Neuronal stem cell (in vitro differentiated cells): ENCODE results near the gene MAPK14.
"Not testable (repeated sequence)": the region's sequence is repeated elsewhere in the genome, so short reads cannot be mapped to it uniquely, and the experiment has no call there.

Experiments used
- DNase-seq: peaks from one replicate; pipeline ENCODE4 v3.0.0-alpha.2; 2013; ENCODE audit warnings: low spot score
- H2AFZ ChIP-seq: one replicate; pipeline ENCODE4 v1.6.1; 2013; ENCODE audit warnings: mild to moderate bottlenecking, low read length, inconsistent platforms
- H2AK5ac ChIP-seq: 2 replicates; pipeline ENCODE4 v1.6.1; 2013; ENCODE audit warnings: low read depth, mild to moderate bottlenecking, inconsistent platforms, low read length, moderate library complexity, mixed read lengths
- H2BK120ac ChIP-seq: 2 replicates; pipeline ENCODE4 v1.6.1; 2013; ENCODE audit warnings: low read depth, mild to moderate bottlenecking, inconsistent platforms, low read length, moderate library complexity, mixed read lengths
- H2BK12ac ChIP-seq: one replicate; pipeline ENCODE4 v1.6.1; 2013; ENCODE audit warnings: low read length, inconsistent platforms
- H2BK15ac ChIP-seq: 2 replicates; pipeline ENCODE4 v1.6.1; 2013; ENCODE audit warnings: mild to moderate bottlenecking, low read length, inconsistent platforms, mixed read lengths
- H2BK5ac ChIP-seq: one replicate; pipeline ENCODE4 v1.6.1; 2013; ENCODE audit warnings: inconsistent platforms, mild to moderate bottlenecking, low read length, moderate library complexity
- H3K14ac ChIP-seq: one replicate; pipeline ENCODE4 v1.6.1; 2013; ENCODE audit warnings: low read length, inconsistent platforms
- H3K18ac ChIP-seq: 2 replicates; pipeline ENCODE4 v1.6.1; 2013; ENCODE audit warnings: low read length, inconsistent platforms
- H3K23ac ChIP-seq: 2 replicates; pipeline ENCODE4 v1.6.1; 2013; ENCODE audit warnings: low read depth, mild to moderate bottlenecking, mixed read lengths, low read length, inconsistent platforms; ENCODE audit not compliant: poor library complexity
- H3K27ac ChIP-seq: replicated peaks from 3 replicates; pipeline ENCODE4 v1.5.1; 2013; ENCODE audit warnings: low read length, inconsistent platforms
- H3K27me3 ChIP-seq, 3 experiments: 2 replicates each; pipeline ENCODE4 v1.6.1; 2013; ENCODE audit warnings: low read length in 3 of 3, mild to moderate bottlenecking in 2 of 3, inconsistent platforms in 1 of 3, low read depth in 1 of 3, mixed read lengths in 1 of 3, moderate library complexity in 1 of 3; ENCODE audit not compliant: control insufficient read depth in 3 of 3, insufficient read depth in 3 of 3
- H3K36me3 ChIP-seq, 2 donors: replicated peaks in 1 of 2; 2 replicates each; pipeline ENCODE4 v1.6.1; 2013; ENCODE audit warnings: low read length in 2 of 2; ENCODE audit not compliant: control insufficient read depth in 2 of 2, insufficient read depth in 2 of 2
- H3K4ac ChIP-seq: 2 replicates; pipeline ENCODE4 v1.6.1; 2013; ENCODE audit warnings: inconsistent platforms, mild to moderate bottlenecking, low read length, moderate library complexity
- H3K4me1 ChIP-seq, 2 donors: 1 replicate in 1 of 2; 2 replicates in 1 of 2; pipeline ENCODE4 v1.6.1; 2013; ENCODE audit warnings: low read length in 2 of 2, low read depth in 1 of 2; ENCODE audit not compliant: control insufficient read depth in 2 of 2, insufficient read depth in 1 of 2
- H3K4me2 ChIP-seq: one replicate; pipeline ENCODE4 v1.6.1; 2013; ENCODE audit warnings: mild to moderate bottlenecking, low read length, inconsistent platforms; ENCODE audit not compliant: insufficient read depth, poor library complexity, severe bottlenecking
- H3K4me3 ChIP-seq, 2 donors: 2 replicates each; pipeline ENCODE4 v1.5.1; 2013; ENCODE audit warnings: low read length in 2 of 2, mild to moderate bottlenecking in 2 of 2, inconsistent platforms in 1 of 2, moderate library complexity in 1 of 2
- H3K79me1 ChIP-seq: one replicate; pipeline ENCODE4 v1.6.1; 2013; ENCODE audit warnings: low read depth, mild to moderate bottlenecking, inconsistent platforms, low read length, moderate library complexity
- H3K9ac ChIP-seq: one replicate; pipeline ENCODE4 v1.6.1; 2013; ENCODE audit warnings: mild to moderate bottlenecking, low read depth, low read length, inconsistent platforms; ENCODE audit not compliant: poor library complexity
- H3K9me3 ChIP-seq, 2 donors: replicated peaks in 1 of 2; 2 replicates each; pipeline versions ENCODE3 to v1.6.1; 2013; ENCODE audit warnings: low read length in 2 of 2, mild to moderate bottlenecking in 2 of 2, inconsistent platforms in 1 of 2, low read depth in 1 of 2, mixed read lengths in 1 of 2, moderate library complexity in 1 of 2; ENCODE audit not compliant: control insufficient read depth in 2 of 2, insufficient read depth in 1 of 2
- H4K8ac ChIP-seq: one replicate; pipeline ENCODE4 v1.6.1; 2013; ENCODE audit warnings: low read depth, mild to moderate bottlenecking, inconsistent platforms, low read length, moderate library complexity
- H4K91ac ChIP-seq: one replicate; pipeline ENCODE4 v1.6.1; 2013; ENCODE audit warnings: low read length, low read depth, mild to moderate bottlenecking, inconsistent platforms; ENCODE audit not compliant: poor library complexity
- WGBS, 2 donors: extraction: QIAGEN DNeasy Blood & Tissue Kit; methylation state at CpG; one replicate each; pipeline ENCODE4 v1.1.7; 2013; ENCODE audit warnings: missing lambda C conversion rate in 2 of 2, mixed read lengths in 1 of 2; ENCODE audit not compliant: insufficient read length in 2 of 2, insufficient replicate concordance in 1 of 2; ENCODE audit errors: extremely low coverage in 2 of 2; 5-methylcytosine and 5-hydroxymethylcytosine counted together

The MAPK14 gene

GRCh38 chr6:36128073-36128472, 100.5 kb downstream of the MAPK14 start:
- H4K8ac ChIP-seq, result no peak overlapping the region
- no peaks in the 10 kb centered on the region for H3K9me3 ChIP-seq
- H3K14ac ChIP-seq, result peak overlapping the region; percentile 64
- H2BK12ac ChIP-seq, result no peak overlapping the region
- peaks cover 4 to 38% (median 16%) of the 10 kb centered on the region in 3 experiments for H3K27me3 ChIP-seq
- peak overlapping the region; percentile 38 for H2AK5ac ChIP-seq
- no peak overlapping the region for H3K4me3 ChIP-seq
- peak overlapping the region; percentile 62 for H2BK15ac ChIP-seq
- no peak overlapping the region for H3K4ac ChIP-seq
- no peak overlapping the region for H3K4me2 ChIP-seq
- H2BK5ac ChIP-seq, result no peak overlapping the region
- no peaks in the 10 kb centered on the region for H3K79me1 ChIP-seq
- no CpG with 5 or more reads among the region's 5 CpGs for WGBS, 2 donors
- no peak for DNase-seq
- H3K9ac ChIP-seq, result no peak overlapping the region
- H3K18ac ChIP-seq, result peak overlapping the region; percentile 51
- H2BK120ac ChIP-seq, result no peak overlapping the region
- no peak overlapping the region for H4K91ac ChIP-seq
- H3K27ac ChIP-seq, result no peak overlapping the region
- H2AFZ ChIP-seq, result peak overlapping the region; percentile 71
- H3K23ac ChIP-seq, result peak overlapping the region; percentile 90
- no peaks in the 10 kb centered on the region for H3K36me3 ChIP-seq
- peaks cover 11 to 30% of the 10 kb centered on the region in 2 donors for H3K4me1 ChIP-seq

- DNase-seq, result no peak
- H3K27ac ChIP-seq, result no peak overlapping the region
- no peak overlapping the region for H3K18ac ChIP-seq
- H3K14ac ChIP-seq, result no peak overlapping the region
- H3K4me1 ChIP-seq, result peaks cover 11 to 30% of the 10 kb centered on the region in 2 donors
- H3K4me3 ChIP-seq, result no peak overlapping the region
- H3K9me3 ChIP-seq, result no peaks in the 10 kb centered on the region
- no peak overlapping the region for H3K9ac ChIP-seq
- no CpG with 5 or more reads among the region's 3 CpGs for WGBS, 2 donors
- H3K4me2 ChIP-seq, result no peak overlapping the region
- H3K27me3 ChIP-seq, result peaks cover 4 to 42% (median 23%) of the 10 kb centered on the region in 3 experiments
- H2BK15ac ChIP-seq, result no peak overlapping the region
- no peak overlapping the region for H3K23ac ChIP-seq
- no peak overlapping the region for H2AFZ ChIP-seq
- H3K79me1 ChIP-seq, result no peaks in the 10 kb centered on the region
- no peak overlapping the region for H2AK5ac ChIP-seq
- no peaks in the 10 kb centered on the region for H3K36me3 ChIP-seq
- H2BK12ac ChIP-seq, result no peak overlapping the region
- H2BK120ac ChIP-seq, result no peak overlapping the region
- no peak overlapping the region for H3K4ac ChIP-seq
- H4K8ac ChIP-seq, result no peak overlapping the region
- H4K91ac ChIP-seq, result no peak overlapping the region
- no peak overlapping the region for H2BK5ac ChIP-seq
These were observed 101.2 kb downstream of the MAPK14 start for GRCh38 chr6:36128793-36129192.

GRCh38 chr6:36129334-36129733, 101.7 kb downstream of the MAPK14 start:
- not testable (repeated sequence) for H2BK12ac ChIP-seq, H4K8ac ChIP-seq, H3K18ac ChIP-seq, H3K14ac ChIP-seq, DNase-seq, H3K4me2 ChIP-seq, H3K36me3 ChIP-seq, H2AFZ ChIP-seq, H2BK15ac ChIP-seq, H3K4me3 ChIP-seq, H3K79me1 ChIP-seq, H2BK120ac ChIP-seq, H3K27ac ChIP-seq, H2AK5ac ChIP-seq, H2BK5ac ChIP-seq, H3K9me3 ChIP-seq, H3K23ac ChIP-seq, H3K4ac ChIP-seq, H3K9ac ChIP-seq, H4K91ac ChIP-seq
- H3K4me1 ChIP-seq, result peaks cover 11 to 30% of the 10 kb centered on the region in 2 donors
- no CpG with 5 or more reads among the region's 16 CpGs for WGBS, 2 donors
- peaks cover 4 to 43% (median 28%) of the 10 kb centered on the region in 3 experiments for H3K27me3 ChIP-seq

GRCh38 chr6:36129941-36130666, 102.5 kb downstream of the MAPK14 start, which contains the start of gene MAPK13:
Gene MAPK13, plus strand, starts transcription at chr6:36130513. Its CDS starts 70 bp downstream, at chr6:36130583.
- Histone ChIP-seq H2BK120ac (peak within 1 kb of the TSS; percentile 62), H3K23ac (peak within 1 kb of the TSS; percentile 25), H4K8ac (peak within 1 kb of the TSS; percentile 70), H4K91ac (no peak within 1 kb of the TSS), H2BK12ac (peak within 1 kb of the TSS; percentile 68), H3K4me3 (peak within 1 kb of the TSS in 1 of 2 donors; percentile 73), H2AFZ (peak within 1 kb of the TSS; percentile 83), H3K9me3 (no peaks in the 10 kb centered on the region), H3K79me1 (no peaks in the 10 kb centered on the region), H3K9ac (peak within 1 kb of the TSS; percentile 73), H2BK15ac (peak within 1 kb of the TSS; percentile 60), H3K4me1 (peaks cover 11 to 30% of the 10 kb centered on the region in 2 donors), H2BK5ac (peak within 1 kb of the TSS; percentile 67), H3K4ac (no peak within 1 kb of the TSS), H2AK5ac (peak within 1 kb of the TSS; percentile 31), H3K4me2 (peak within 1 kb of the TSS; percentile 75), H3K36me3 (no peaks in the 10 kb centered on the region), H3K27me3 (peaks cover 4 to 43% (median 28%) of the 10 kb centered on the region in 3 experiments), H3K27ac (no peak within 1 kb of the TSS), H3K18ac (peak within 1 kb of the TSS; percentile 88), H3K14ac (peak within 1 kb of the TSS; percentile 65)
- no CpG with 5 or more reads among the region's 59 CpGs for WGBS, 2 donors
- no peak for DNase-seq
